Ishikawa (cell line): ENCODE measurements around the gene DPPA4.

Experiments used
- CEBPB ChIP-seq: IDR thresholded peaks from 2 replicates; pipeline ENCODE4 v1.6.1; 2012
- CREB1 ChIP-seq: IDR thresholded peaks from 2 replicates; pipeline ENCODE4 v1.6.1; 2012; ENCODE audit warnings: low read depth
- EP300 ChIP-seq: IDR thresholded peaks from 2 replicates; pipeline ENCODE4 v1.6.1; 2012; ENCODE audit warnings: borderline replicate concordance
- FOXM1 ChIP-seq: IDR thresholded peaks from 2 replicates; pipeline ENCODE4 v1.6.1; 2012; ENCODE audit warnings: low read depth, borderline replicate concordance
- NFIC ChIP-seq: IDR thresholded peaks from 2 replicates; pipeline ENCODE4 v1.6.1; 2012
- RAD21 ChIP-seq: IDR thresholded peaks from 2 replicates; pipeline ENCODE4 v1.6.1; 2012; ENCODE audit warnings: low read depth
- REST ChIP-seq: IDR thresholded peaks from 2 replicates; pipeline ENCODE4 v1.6.1; 2012; ENCODE audit warnings: low read depth, mild to moderate bottlenecking
- TAF1 ChIP-seq: IDR thresholded peaks from 2 replicates; pipeline ENCODE4 v1.6.1; 2012; ENCODE audit warnings: low read depth, mild to moderate bottlenecking
- TCF12 ChIP-seq: IDR thresholded peaks from 2 replicates; pipeline ENCODE4 v1.6.1; 2012; ENCODE audit warnings: low read depth
- YY1 ChIP-seq: IDR thresholded peaks from 2 replicates; pipeline ENCODE4 v1.6.1; 2012; ENCODE audit warnings: low read depth
- ZBTB7A ChIP-seq: IDR thresholded peaks from 2 replicates; pipeline ENCODE4 v1.6.1; 2012; ENCODE audit warnings: low read depth
- TF ChIP-seq, protein P1 (sequence below): IDR thresholded peaks from 2 replicates; pipeline ENCODE4 v1.6.1; 2012
- TF ChIP-seq, protein P2 (sequence below): IDR thresholded peaks from 2 replicates; pipeline ENCODE4 v1.6.1; 2012

DNA sequence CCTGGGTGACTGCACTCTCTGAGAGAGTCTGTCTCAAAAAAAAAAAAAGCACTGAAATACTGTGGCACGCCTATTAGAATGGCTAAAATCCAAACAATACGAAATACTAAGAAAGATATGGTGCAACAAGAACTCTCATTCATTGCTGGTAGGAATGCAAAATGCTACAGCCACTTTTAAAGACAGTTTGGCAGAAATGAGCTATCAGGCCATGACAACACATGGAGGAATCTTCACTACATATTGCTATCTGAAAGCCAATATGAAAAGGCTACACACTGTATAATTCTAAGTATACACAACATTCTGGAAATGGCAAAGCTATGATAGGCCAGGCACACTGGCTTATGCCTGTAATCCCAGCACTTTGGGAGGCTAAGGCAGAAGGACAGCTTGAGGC lies 39.9 kb downstream of the DPPA4 start:
- no peak for TF ChIP-seq FOXM1
- no peak for TF ChIP-seq CEBPB
- TF ChIP-seq RAD21, result no peak
- TF ChIP-seq, protein P1, sequence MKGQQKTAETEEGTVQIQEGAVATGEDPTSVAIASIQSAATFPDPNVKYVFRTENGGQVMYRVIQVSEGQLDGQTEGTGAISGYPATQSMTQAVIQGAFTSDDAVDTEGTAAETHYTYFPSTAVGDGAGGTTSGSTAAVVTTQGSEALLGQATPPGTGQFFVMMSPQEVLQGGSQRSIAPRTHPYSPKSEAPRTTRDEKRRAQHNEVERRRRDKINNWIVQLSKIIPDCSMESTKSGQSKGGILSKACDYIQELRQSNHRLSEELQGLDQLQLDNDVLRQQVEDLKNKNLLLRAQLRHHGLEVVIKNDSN, result no peak
- no peak for TF ChIP-seq NFIC
- TF ChIP-seq, protein P2, sequence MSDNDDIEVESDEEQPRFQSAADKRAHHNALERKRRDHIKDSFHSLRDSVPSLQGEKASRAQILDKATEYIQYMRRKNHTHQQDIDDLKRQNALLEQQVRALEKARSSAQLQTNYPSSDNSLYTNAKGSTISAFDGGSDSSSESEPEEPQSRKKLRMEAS, result no peak
- no peak for TF ChIP-seq TAF1
- no peak for TF ChIP-seq CREB1
- no peak for TF ChIP-seq ZBTB7A
- TF ChIP-seq YY1, result no peak
- no peak for TF ChIP-seq EP300
- no peak for TF ChIP-seq TCF12
- TF ChIP-seq REST, result no peak
